ENCODE data around the gene MKLN1.
"Not testable (repeated sequence)": the region's sequence is repeated elsewhere in the genome, so short reads cannot be mapped to it uniquely, and the experiment has no call there.

MKLN1 gene

GRCh38 chr7:131327626-131328376, at the start of gene MKLN1:
Gene MKLN1 (plus strand): TSS chr7:131327876. CDS start chr7:131327900, 24 bp downstream.
- peak; percentile 84 to 86 for DNase-seq (ENCODE audit: low read depth in 2 of 2)

- DNase-seq (ENCODE audit: low read depth in 2 of 2): no peak
Measured at GRCh38 chr7:131279044-131279443, 48.6 kb upstream of the MKLN1 start.

- no peak for DNase-seq (ENCODE audit: low read depth in 2 of 2)
Measured at GRCh38 chr7:131281266-131282048, 46.2 kb upstream of the MKLN1 start.

GRCh38 chr7:131284702-131285419, 42.8 kb upstream of the MKLN1 start:
- DNase-seq (ENCODE audit: low read depth in 2 of 2): no peak

- DNase-seq (ENCODE audit: low read depth in 2 of 2): no peak
Measured at GRCh38 chr7:131285556-131285955, 42.1 kb upstream of the MKLN1 start.

GRCh38 chr7:131288450-131288849, 39.2 kb upstream of the MKLN1 start:
- DNase-seq (ENCODE audit: low read depth in 2 of 2): no peak

- no peak for DNase-seq (ENCODE audit: low read depth in 2 of 2)
Measured at GRCh38 chr7:131289051-131289450, 38.6 kb upstream of the MKLN1 start.

- DNase-seq (ENCODE audit: low read depth in 2 of 2): no peak
Measured at GRCh38 chr7:131292141-131292905, 35.4 kb upstream of the MKLN1 start.

- no peak for DNase-seq (ENCODE audit: low read depth in 2 of 2)
Measured at GRCh38 chr7:131293018-131293417, 34.7 kb upstream of the MKLN1 start.

- DNase-seq (ENCODE audit: low read depth in 2 of 2): no peak
Measured at GRCh38 chr7:131294553-131294952, 33.1 kb upstream of the MKLN1 start.

GRCh38 chr7:131298608-131298992, 29.1 kb upstream of the MKLN1 start:
- no peak for DNase-seq (ENCODE audit: low read depth in 2 of 2)

- DNase-seq (ENCODE audit: low read depth in 2 of 2): no peak
Measured at GRCh38 chr7:131299074-131299473, 28.6 kb upstream of the MKLN1 start.

- no peak for DNase-seq (ENCODE audit: low read depth in 2 of 2)
Measured at GRCh38 chr7:131300078-131300477, 27.6 kb upstream of the MKLN1 start.

GRCh38 chr7:131300572-131301466, 26.9 kb upstream of the MKLN1 start:
- no peak for DNase-seq (ENCODE audit: low read depth in 2 of 2)

- no peak for DNase-seq (ENCODE audit: low read depth in 2 of 2)
Measured at GRCh38 chr7:131302446-131302845, 25.2 kb upstream of the MKLN1 start.

- no peak for DNase-seq (ENCODE audit: low read depth in 2 of 2)
Measured at GRCh38 chr7:131302876-131303707, 24.6 kb upstream of the MKLN1 start.

GRCh38 chr7:131305152-131305551, 22.5 kb upstream of the MKLN1 start:
- no peak for DNase-seq (ENCODE audit: low read depth in 2 of 2)

GRCh38 chr7:131306041-131306440, 21.6 kb upstream of the MKLN1 start:
- not testable (repeated sequence) for DNase-seq (ENCODE audit: low read depth in 2 of 2)

- DNase-seq (ENCODE audit: low read depth in 2 of 2): no peak
Measured at GRCh38 chr7:131306777-131307176, 20.9 kb upstream of the MKLN1 start.

GRCh38 chr7:131307627-131308026, 20.0 kb upstream of the MKLN1 start:
- DNase-seq (ENCODE audit: low read depth in 2 of 2): no peak
